Tibial nerve (tissue), 4 donors: ENCODE measurements around the gene HACD3.

ENCODE experiments used
- CTCF ChIP-seq, 5 experiments: fragments of 200-600 bp in 3 of 5; fragments of 450-650 bp in 2 of 5; sonication (generic) in 3 of 5; IDR thresholded peaks; one replicate each; pipeline ENCODE4 v1.5.1; 2016 to 2019; ENCODE audit warnings: antibody characterized with exemption in 5 of 5, mild to moderate bottlenecking in 3 of 5, moderate library complexity in 2 of 5
- EP300 ChIP-seq, 2 donors: sonication (generic); formaldehyde crosslinking; IDR thresholded peaks; one replicate each; pipeline ENCODE4 v1.6.1; 2017; ENCODE audit warnings: antibody characterized with exemption in 2 of 2, mild to moderate bottlenecking in 1 of 2
- POLR2A ChIP-seq, 2 donors: fragments of 450-650 bp; IDR thresholded peaks; one replicate each; pipeline ENCODE4 v1.6.1; 2017; ENCODE audit warnings: antibody characterized with exemption in 2 of 2, mild to moderate bottlenecking in 2 of 2, moderate library complexity in 2 of 2

GRCh38 chr15:65558336-65558735 lies 28.1 kb downstream of the HACD3 start:
- no peak for TF ChIP-seq CTCF (IDR thresholded peaks at IDR 0.05)
- no peak for TF ChIP-seq POLR2A (IDR thresholded peaks at IDR 0.05)
- TF ChIP-seq EP300 (IDR thresholded peaks at IDR 0.05), result no peak
